Regular cardiac myocyte (primary cell): ENCODE results near the gene RNF11. TPM values are rescaled to one million over a fixed set of nuclear protein-coding genes. Genes with fewer than 3 reads are reported as not detected.

ENCODE experiments used
- total RNA-seq: library from RNA; depleted of rRNA; stranded (reverse); fragments of >200 nt; gene quantifications from 2 replicates; pipeline ENCODE4 v1.2.3, GENCODE V29; 2014

The RNF11 gene
- total RNA-seq = 101 and 138 TPM in 2 replicates

GRCh38 chr1:51235673-51236530, at the start of gene RNF11:
TSS of gene RNF11 (plus strand) at chr1:51236273. CDS start at chr1:51236757, 484 bp downstream.

Other genes starting within 250 kb of the RNF11 start
- not detected in 2 replicates for gene C1orf185, start 134.0 kb upstream of the RNF11 start, total RNA-seq
- gene TTC39A, start 94.3 kb downstream of the RNF11 start, total RNA-seq = 0.85 and 1.5 TPM in 2 replicates